Measurements from ENCODE around the gene DAPK3.

Gene DAPK3

DNA sequence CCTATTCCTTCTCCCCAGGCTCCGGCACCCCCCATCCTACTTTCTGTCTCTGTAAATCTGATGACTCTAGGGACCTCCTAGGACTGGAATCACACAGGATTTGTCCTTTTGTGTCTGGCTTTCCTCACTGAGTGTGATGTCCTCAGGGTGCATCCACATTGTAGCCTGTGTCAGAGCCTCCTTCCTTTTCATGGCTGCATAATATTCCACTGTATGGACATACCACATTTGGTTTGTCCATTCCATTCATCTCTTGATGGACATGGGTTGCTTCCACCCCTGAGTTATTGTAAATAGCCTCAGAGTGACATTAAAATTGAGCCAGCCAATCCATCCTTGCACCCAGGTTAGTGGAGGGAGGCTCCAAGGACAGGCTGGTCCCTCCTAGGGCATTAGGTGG is 60.8 kb downstream of the DAPK3 start:
- DNase-seq (ENCODE audit: low read depth in 2 of 2) = no peak

Data from stimulated activated CD8-positive, alpha-beta memory T cell treated with anti-CD3 and anti-CD28 coated beads, Interleukin-7, amount 100 ng/mL, for 1 hour (primary cell).